Ureter (tissue), 1 donor: ENCODE results near the gene LYRM4. TPM values are rescaled to one million over a fixed set of nuclear protein-coding genes. Genes with fewer than 3 reads are reported as not detected.

Experiments used
- DNase-seq: peaks from one replicate; pipeline ENCODE4 v3.0.0-alpha.2; 2020; ENCODE audit warnings: low spot score
- total RNA-seq: library from RNA; stranded (reverse); gene quantifications from one replicate; pipeline ENCODE4 v1.2.4, GENCODE V29; 2023
- donor health status: DM: yes; HTN: yes; CAD: no.

The LYRM4 gene
- total RNA-seq, 1 donor from 2014 or later = 33.5 TPM

- no peak for DNase-seq
Measured at GRCh38 chr6:5246141-5247097, 14.3 kb downstream of the LYRM4 start.

GRCh38 chr6:5243069-5243468 lies 17.7 kb downstream of the LYRM4 start:
- no peak for DNase-seq

- no peak for DNase-seq
Measured at GRCh38 chr6:5241252-5241651, 19.5 kb downstream of the LYRM4 start.

- no peak for DNase-seq
Measured at GRCh38 chr6:5238336-5238735, 22.4 kb downstream of the LYRM4 start.

- DNase-seq = no peak
Measured at GRCh38 chr6:5237805-5238204, 22.9 kb downstream of the LYRM4 start.

- DNase-seq = no peak
Measured at GRCh38 chr6:5235830-5236229, 24.9 kb downstream of the LYRM4 start.

GRCh38 chr6:5234874-5235273 lies 25.9 kb downstream of the LYRM4 start:
- DNase-seq = no peak

- no peak for DNase-seq
Measured at GRCh38 chr6:5231289-5231688, 29.5 kb downstream of the LYRM4 start.

- DNase-seq = no peak
Measured at GRCh38 chr6:5230081-5230480, 30.7 kb downstream of the LYRM4 start.

- DNase-seq = no peak
Measured at GRCh38 chr6:5229356-5229755, 31.4 kb downstream of the LYRM4 start.

- no peak for DNase-seq
Measured at GRCh38 chr6:5223309-5223708, 37.4 kb downstream of the LYRM4 start.

- no peak for DNase-seq
Measured at GRCh38 chr6:5220443-5220842, 40.3 kb downstream of the LYRM4 start.

GRCh38 chr6:5219011-5219691 lies 41.6 kb downstream of the LYRM4 start:
- DNase-seq = no peak

- no peak for DNase-seq
Measured at GRCh38 chr6:5217356-5217755, 43.4 kb downstream of the LYRM4 start.

- no peak for DNase-seq
Measured at GRCh38 chr6:5215799-5216198, 45.0 kb downstream of the LYRM4 start.

- DNase-seq = no peak
Measured at GRCh38 chr6:5215159-5215558, 45.6 kb downstream of the LYRM4 start.

- no peak for DNase-seq
Measured at GRCh38 chr6:5214570-5215052, 46.1 kb downstream of the LYRM4 start.

- DNase-seq = no peak
Measured at GRCh38 chr6:5213836-5214235, 46.9 kb downstream of the LYRM4 start.

- no peak for DNase-seq
Measured at GRCh38 chr6:5211492-5211891, 49.3 kb downstream of the LYRM4 start.

- no peak for DNase-seq
Measured at GRCh38 chr6:5208471-5208971, 52.2 kb downstream of the LYRM4 start.

GRCh38 chr6:5208057-5208456 lies 52.7 kb downstream of the LYRM4 start:
- DNase-seq = no peak

- no peak for DNase-seq
Measured at GRCh38 chr6:5206920-5207561, 53.7 kb downstream of the LYRM4 start.
